K562 (cell line): ENCODE results near the gene SPRED2. TPM values are rescaled to one million over a fixed set of nuclear protein-coding genes. Genes with fewer than 3 reads are reported as not detected.

Experiments
- ATAC-seq: fragments of 200-7000 bp; cut with Tn5 transposase; 3 replicates; pipeline ENCODE4 v1.9.1; 2020; ENCODE audit warnings: moderate library complexity
- BruUV-seq: library from RNA; stranded (reverse); fragments of 400-500 nt; replicated peaks from 2 replicates; lab custom pipeline; 2021; lab: Mats Ljungman, UMichigan
- CTCF ChIA-PET: fragments of 300-600 bp; formaldehyde crosslinking; extraction: SDS; loops from one replicate; lab custom pipeline; 2021; ENCODE audit warnings: low intra/inter-chr PET ratio; lab: Yijun Ruan, JAX
- POLR2A ChIA-PET: fragments of 300-600, 350-650 bp; sonication (Branson Sonifier 250); formaldehyde crosslinking; extraction: SDS; loops from one replicate; lab custom pipeline; 2021; ENCODE audit warnings: antibody characterized with exemption, inconsistent platforms; lab: Yijun Ruan, JAX
- DNase-seq, 4 experiments: peaks; one replicate each; pipeline versions ENCODE4 v3.0.0 to v3.0.0-alpha.2; 2011 to 2018; ENCODE audit warnings: low spot score in 3 of 4, mixed read lengths in 3 of 4; ENCODE audit errors: extremely low read depth in 1 of 4
- FAIRE-seq: peaks from 2 replicates; lab custom pipeline; 2011; peaks lifted over from hg19 to GRCh38; lab: Jason Lieb, UNC
- H2AFZ ChIP-seq: 2 replicates; pipeline ENCODE4 v1.6.0; 2011; ENCODE audit warnings: low read depth, low read length, control low read depth, inconsistent platforms
- H3K27ac ChIP-seq: fragments of 200-600 bp; 3 replicates; pipeline ENCODE4 v1.8.0; 2011; ENCODE audit warnings: low read depth, mild to moderate bottlenecking, control low read depth, inconsistent platforms, low read length, moderate library complexity, mixed read lengths; ENCODE audit errors: extremely low read depth
- H3K27me3 ChIP-seq, 2 experiments: fragments of 300-600 bp in 1 of 2; 2 replicates in 1 of 2; 3 replicates in 1 of 2; pipeline versions ENCODE4 v1.6.0 to v1.8.0; 2011; ENCODE audit warnings: inconsistent platforms in 2 of 2, low read length in 2 of 2, mild to moderate bottlenecking in 1 of 2, mixed read lengths in 1 of 2, moderate library complexity in 1 of 2; ENCODE audit not compliant: control insufficient read depth in 2 of 2, insufficient read depth in 2 of 2
- H3K36me3 ChIP-seq: fragments of 300-600 bp; 3 replicates; pipeline ENCODE4 v1.8.0; 2011; ENCODE audit warnings: mild to moderate bottlenecking, low read length, inconsistent platforms; ENCODE audit not compliant: control insufficient read depth, insufficient read depth
- H3K4me1 ChIP-seq, 2 experiments: fragments of 200-600 bp in 1 of 2; replicated peaks in 1 of 2; 2 replicates in 1 of 2; 3 replicates in 1 of 2; pipeline versions ENCODE4 v1.5.1 to v1.8.0; 2011; ENCODE audit warnings: inconsistent platforms in 2 of 2, low read length in 2 of 2, mild to moderate bottlenecking in 1 of 2, mixed read lengths in 1 of 2, moderate library complexity in 1 of 2; ENCODE audit not compliant: control insufficient read depth in 2 of 2, insufficient read depth in 2 of 2
- H3K4me2 ChIP-seq: 2 replicates; pipeline ENCODE4 v1.6.1; 2011; ENCODE audit warnings: low read length, control low read depth, inconsistent platforms, mixed read lengths; ENCODE audit not compliant: insufficient read depth
- H3K4me3 ChIP-seq: fragments of 200-600 bp; sonication (generic), shearing (Covaris generic); 2 replicates; pipeline ENCODE4 v1.5.1; 2016; ENCODE audit warnings: control low read depth, inconsistent platforms
- H3K79me2 ChIP-seq: fragments of 200-600 bp; 3 replicates; pipeline ENCODE4 v1.8.0; 2011; ENCODE audit warnings: low read length, inconsistent platforms; ENCODE audit not compliant: control insufficient read depth, insufficient read depth
- H3K9ac ChIP-seq, 2 experiments: 2 replicates each; pipeline versions ENCODE4 v1.6.0 to v1.6.1; 2011; ENCODE audit warnings: low read depth in 2 of 2, low read length in 2 of 2, control low read depth in 1 of 2, inconsistent platforms in 1 of 2, mild to moderate bottlenecking in 1 of 2, mixed read lengths in 1 of 2; ENCODE audit not compliant: insufficient read depth in 1 of 2
- H3K9me1 ChIP-seq: one replicate; pipeline ENCODE4 v1.6.0; 2011; ENCODE audit warnings: inconsistent platforms, mild to moderate bottlenecking, low read length, moderate library complexity; ENCODE audit not compliant: control insufficient read depth, insufficient read depth
- H3K9me3 ChIP-seq: replicated peaks from 2 replicates; pipeline ENCODE4 v1.5.1; 2011; ENCODE audit warnings: low read depth, low read length, inconsistent platforms; ENCODE audit not compliant: control insufficient read depth, insufficient read depth
- H4K20me1 ChIP-seq: replicated peaks from 2 replicates; pipeline ENCODE4 v1.6.1; 2011; ENCODE audit warnings: low read length, inconsistent platforms, mixed read lengths; ENCODE audit not compliant: control insufficient read depth, insufficient read depth
- POLR2G ChIP-seq: fragments of 200-400 bp; formaldehyde crosslinking; IDR thresholded peaks from 2 replicates; pipeline ENCODE4 v1.6.1; 2017; ENCODE audit warnings: low read depth, mild to moderate bottlenecking, antibody characterized with exemption, low read length, moderate library complexity
- RBBP5 ChIP-seq: fragments of 200-600 bp; sonication (generic); IDR thresholded peaks from 2 replicates; pipeline ENCODE4 v1.6.1; 2012; ENCODE audit warnings: borderline replicate concordance, mild to moderate bottlenecking, low read length, control low read depth, inconsistent platforms; ENCODE audit not compliant: insufficient read depth, poor library complexity, severe bottlenecking
- WGBS: fragments of 100-300 bp; shearing (Covaris generic); methylation state at CpG from one replicate; pipeline ENCODE4 v1.1.6; 2016; ENCODE audit warnings: low coverage, mixed read lengths; ENCODE audit not compliant: insufficient coverage; ENCODE audit errors: missing lambda C conversion rate; 5-methylcytosine and 5-hydroxymethylcytosine counted together
- in situ Hi-C: fragments of 300-500 bp; cut with MboI; formaldehyde crosslinking; loops from 4 replicates; pipeline ENCODE4 v1.15.0; 2018; ENCODE audit warnings: inconsistent platforms, mixed read lengths
- intact Hi-C: fragments of 100-400 bp; cut with micrococcal nuclease; formaldehyde crosslinking; loops from 2 replicates; pipeline ENCODE4 v1.14.2; 2022
- polyA plus RNA-seq, 8 experiments: library from polyadenylated mRNA; depleted of rRNA in 4 of 8; stranded (reverse) in 5 of 8; unstranded in 3 of 8; fragments of >200 nt; fragmentation: Nextera tagmentation in 2 of 8; fragmentation: Illumina TruSeq in 1 of 8; extraction: Ambion mirVana in 2 of 8; extraction: Trizol in 1 of 8; gene quantifications; 2 replicates each; pipeline versions ENCODE4 v1.2.1 to v1.2.3, GENCODE V29; 2011 to 2014; ENCODE audit warnings: inconsistent platforms in 1 of 8, missing spikeins in 1 of 8
- total RNA-seq, 7 experiments: library from RNA; depleted of rRNA in 6 of 7; stranded (reverse); fragments of >200 nt in 6 of 7; fragmentation: Illumina TruSeq in 2 of 7; extraction: Trizol in 2 of 7; gene quantifications; 2 replicates each; pipeline versions ENCODE4 v1.2.1 to v1.2.3, GENCODE V29; 2011 to 2021; ENCODE audit warnings: low replicate concordance in 1 of 7
- TF ChIP-seq, protein P1 (sequence below): fragments of 450-650 bp; IDR thresholded peaks from 2 replicates; pipeline ENCODE4 v1.6.1; 2017; ENCODE audit warnings: antibody characterized with exemption
- TF ChIP-seq, protein P2 (sequence below), 2 experiments: fragments of 150-350 bp in 1 of 2; IDR thresholded peaks; 2 replicates each; pipeline ENCODE4 v1.6.1; 2012 to 2016; ENCODE audit warnings: low read depth in 2 of 2, low read length in 2 of 2, mild to moderate bottlenecking in 1 of 2, moderate library complexity in 1 of 2

SPRED2 gene
- total and polyA plus RNA-seq, 9 of the 15 experiments (the other 6 are each of a cell fraction or from before 2014, with no cell fraction given), result 4.6 to 50.8 (median 14.1) TPM

DNA sequence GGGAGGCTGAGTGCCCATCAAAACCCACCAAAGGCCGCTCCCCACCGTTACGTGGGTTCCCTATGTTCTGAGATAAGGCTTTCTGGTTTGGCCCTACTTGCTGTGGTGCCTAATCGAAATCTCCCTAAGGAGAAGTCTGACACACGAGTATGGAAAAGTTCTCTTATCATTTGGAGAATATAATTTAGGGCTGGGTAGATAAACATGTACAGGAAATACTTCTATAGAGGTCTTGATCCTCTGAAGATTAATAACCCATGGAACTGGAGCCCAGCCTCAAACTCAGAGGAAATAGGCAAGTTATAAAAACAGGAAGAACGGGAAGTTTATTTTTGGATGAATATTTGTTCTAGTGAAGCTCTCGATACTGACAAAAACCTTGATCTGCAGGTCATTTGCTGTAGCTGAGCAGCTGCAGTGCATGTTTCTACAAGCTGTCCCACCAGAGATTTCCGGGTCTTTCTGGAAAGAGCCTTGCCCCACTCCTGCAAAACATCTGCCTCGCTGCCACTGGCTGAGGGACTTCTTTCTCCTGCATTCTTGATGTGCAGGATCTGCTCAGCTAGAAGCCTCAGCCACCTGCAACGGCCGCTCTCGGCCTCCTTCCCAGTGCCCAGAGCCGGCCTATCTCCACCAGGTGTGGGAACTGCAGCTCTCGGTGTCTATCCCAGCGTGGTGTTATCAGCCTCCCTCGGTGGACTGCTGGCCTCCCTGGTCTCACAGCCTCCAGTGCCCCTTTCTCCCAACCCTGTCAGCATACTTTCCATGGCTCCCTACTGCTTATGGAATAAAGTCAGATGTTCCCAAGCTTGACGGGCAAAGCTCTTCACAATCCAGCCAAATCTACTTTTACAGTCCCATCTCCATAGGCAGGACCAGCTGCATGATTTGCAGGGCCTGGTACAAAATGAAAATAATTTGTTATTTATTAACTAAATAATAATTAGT lies 48.6 kb downstream of the SPRED2 start:
- DNase-seq (peak in 3 of 4 experiments; percentile 42 to 56 (median 55)), FAIRE-seq (peak; percentile 74), ATAC-seq (peak; percentile 11)
- intact Hi-C loops (loop anchor here (2.0 to 5.0 kb wide), 4 partner anchors 17 to 169 kb away; partner anchors contain the start of gene SPRED2), in situ Hi-C loops (no loop called here)
- ChIA-PET POLR2A (interaction anchor here (0.6 to 2.8 kb wide), 10 partner anchors 9 to 451 kb away, joined by 3 to 12 read pairs (median 4); partner anchors contain the start of gene SPRED2), CTCF (interaction anchor here (2.1 kb wide), 1 partner anchor 169 kb away, joined by 8 read pairs; no protein-coding TSS in a partner anchor)
- Histone ChIP-seq H3K79me2 (peaks cover 89% of the 10 kb centered on the region), H3K9me1 (peaks cover 6% of the 10 kb centered on the region), H3K27me3 (no peaks in the 10 kb centered on the region), H3K9me3 (no peaks in the 10 kb centered on the region), H2AFZ (no peak overlapping the region), H3K27ac (peak overlapping the region; percentile 69), H3K9ac (peak overlapping the region; percentile 19 to 85), H4K20me1 (peaks cover 31% of the 10 kb centered on the region; the same call in 1 of the 2 replicates), H3K4me2 (peak overlapping the region; percentile 62), H3K4me1 (peaks cover 33 to 81% of the 10 kb centered on the region in 2 experiments), H3K4me3 (no peak overlapping the region; the same call in 1 of the 2 replicates), H3K36me3 (peaks cover 34% of the 10 kb centered on the region)
- BruUV-seq, result no TSS peak
- WGBS, result 14% methylated on average over 17 of the region's 17 CpGs
- TF ChIP-seq, protein P1, sequence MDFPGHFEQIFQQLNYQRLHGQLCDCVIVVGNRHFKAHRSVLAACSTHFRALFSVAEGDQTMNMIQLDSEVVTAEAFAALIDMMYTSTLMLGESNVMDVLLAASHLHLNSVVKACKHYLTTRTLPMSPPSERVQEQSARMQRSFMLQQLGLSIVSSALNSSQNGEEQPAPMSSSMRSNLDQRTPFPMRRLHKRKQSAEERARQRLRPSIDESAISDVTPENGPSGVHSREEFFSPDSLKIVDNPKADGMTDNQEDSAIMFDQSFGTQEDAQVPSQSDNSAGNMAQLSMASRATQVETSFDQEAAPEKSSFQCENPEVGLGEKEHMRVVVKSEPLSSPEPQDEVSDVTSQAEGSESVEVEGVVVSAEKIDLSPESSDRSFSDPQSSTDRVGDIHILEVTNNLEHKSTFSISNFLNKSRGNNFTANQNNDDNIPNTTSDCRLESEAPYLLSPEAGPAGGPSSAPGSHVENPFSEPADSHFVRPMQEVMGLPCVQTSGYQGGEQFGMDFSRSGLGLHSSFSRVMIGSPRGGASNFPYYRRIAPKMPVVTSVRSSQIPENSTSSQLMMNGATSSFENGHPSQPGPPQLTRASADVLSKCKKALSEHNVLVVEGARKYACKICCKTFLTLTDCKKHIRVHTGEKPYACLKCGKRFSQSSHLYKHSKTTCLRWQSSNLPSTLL, result no peak
- TF ChIP-seq, protein P2, sequence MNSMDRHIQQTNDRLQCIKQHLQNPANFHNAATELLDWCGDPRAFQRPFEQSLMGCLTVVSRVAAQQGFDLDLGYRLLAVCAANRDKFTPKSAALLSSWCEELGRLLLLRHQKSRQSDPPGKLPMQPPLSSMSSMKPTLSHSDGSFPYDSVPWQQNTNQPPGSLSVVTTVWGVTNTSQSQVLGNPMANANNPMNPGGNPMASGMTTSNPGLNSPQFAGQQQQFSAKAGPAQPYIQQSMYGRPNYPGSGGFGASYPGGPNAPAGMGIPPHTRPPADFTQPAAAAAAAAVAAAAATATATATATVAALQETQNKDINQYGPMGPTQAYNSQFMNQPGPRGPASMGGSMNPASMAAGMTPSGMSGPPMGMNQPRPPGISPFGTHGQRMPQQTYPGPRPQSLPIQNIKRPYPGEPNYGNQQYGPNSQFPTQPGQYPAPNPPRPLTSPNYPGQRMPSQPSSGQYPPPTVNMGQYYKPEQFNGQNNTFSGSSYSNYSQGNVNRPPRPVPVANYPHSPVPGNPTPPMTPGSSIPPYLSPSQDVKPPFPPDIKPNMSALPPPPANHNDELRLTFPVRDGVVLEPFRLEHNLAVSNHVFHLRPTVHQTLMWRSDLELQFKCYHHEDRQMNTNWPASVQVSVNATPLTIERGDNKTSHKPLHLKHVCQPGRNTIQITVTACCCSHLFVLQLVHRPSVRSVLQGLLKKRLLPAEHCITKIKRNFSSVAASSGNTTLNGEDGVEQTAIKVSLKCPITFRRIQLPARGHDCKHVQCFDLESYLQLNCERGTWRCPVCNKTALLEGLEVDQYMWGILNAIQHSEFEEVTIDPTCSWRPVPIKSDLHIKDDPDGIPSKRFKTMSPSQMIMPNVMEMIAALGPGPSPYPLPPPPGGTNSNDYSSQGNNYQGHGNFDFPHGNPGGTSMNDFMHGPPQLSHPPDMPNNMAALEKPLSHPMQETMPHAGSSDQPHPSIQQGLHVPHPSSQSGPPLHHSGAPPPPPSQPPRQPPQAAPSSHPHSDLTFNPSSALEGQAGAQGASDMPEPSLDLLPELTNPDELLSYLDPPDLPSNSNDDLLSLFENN (IDR thresholded peaks at IDR 0.05; ENCODE audit: low read depth in 2 of 2, low read length in 2 of 2), result no peak
- TF ChIP-seq RBBP5 (peak; percentile 29), POLR2G (0 out of 2 replicates have a peak, but pooled peaks have one; percentile 17)
